GM18951 (cell line): ENCODE data around the gene IQCB1.
"Not testable (repeated sequence)": the region's sequence is repeated elsewhere in the genome, so short reads cannot be mapped to it uniquely, and the experiment has no call there.

Experiments used
- POLR2A ChIP-seq: IDR thresholded peaks from 4 replicates; pipeline ENCODE4 v1.6.1; 2011; ENCODE audit warnings: mild to moderate bottlenecking; ENCODE audit not compliant: insufficient read length, insufficient read depth; ENCODE audit errors: extremely low read depth
- in situ Hi-C: fragments of 300-500 bp; cut with MboI; formaldehyde crosslinking; loops from one replicate; pipeline ENCODE4 v1.12.0; 2022; ENCODE audit warnings: low sequenced_read_pairs, mixed read lengths, inconsistent platforms; ENCODE audit not compliant: unreplicated experiment

IQCB1 gene

GRCh38 chr3:121748680-121749275 is 86.1 kb downstream of the IQCB1 start:
- in situ Hi-C loops: no loop called here
- TF ChIP-seq POLR2A: no peak

DNA sequence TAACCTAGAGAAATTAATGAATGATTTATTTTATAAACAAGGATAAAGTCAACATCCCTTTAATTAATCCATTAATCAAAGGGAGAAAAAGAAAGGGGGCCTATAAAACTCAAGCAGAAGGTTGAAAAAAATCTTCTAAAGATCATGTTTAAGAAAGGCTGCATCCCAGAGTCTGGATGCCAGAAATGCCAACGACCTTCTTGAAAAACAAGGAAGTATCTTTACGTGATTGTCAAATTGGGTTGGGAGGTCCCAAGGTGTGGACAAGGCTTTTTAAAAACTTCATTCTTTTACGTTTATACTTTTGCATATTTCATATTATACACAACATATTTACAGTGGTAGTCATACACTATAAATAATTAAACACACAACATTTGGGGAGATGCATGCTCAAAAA is 86.9 kb downstream of the IQCB1 start:
- no peak for TF ChIP-seq POLR2A
- in situ Hi-C loops: no loop called here

GRCh38 chr3:121743106-121743505 is 91.8 kb downstream of the IQCB1 start:
- in situ Hi-C loops: not testable (repeated sequence)

- TF ChIP-seq POLR2A: no peak
- in situ Hi-C loops: no loop called here
Observed at GRCh38 chr3:121740896-121741295, 94.0 kb downstream of the IQCB1 start.

- in situ Hi-C loops: no loop called here
Observed at GRCh38 chr3:121739902-121740301, 95.0 kb downstream of the IQCB1 start.

DNA sequence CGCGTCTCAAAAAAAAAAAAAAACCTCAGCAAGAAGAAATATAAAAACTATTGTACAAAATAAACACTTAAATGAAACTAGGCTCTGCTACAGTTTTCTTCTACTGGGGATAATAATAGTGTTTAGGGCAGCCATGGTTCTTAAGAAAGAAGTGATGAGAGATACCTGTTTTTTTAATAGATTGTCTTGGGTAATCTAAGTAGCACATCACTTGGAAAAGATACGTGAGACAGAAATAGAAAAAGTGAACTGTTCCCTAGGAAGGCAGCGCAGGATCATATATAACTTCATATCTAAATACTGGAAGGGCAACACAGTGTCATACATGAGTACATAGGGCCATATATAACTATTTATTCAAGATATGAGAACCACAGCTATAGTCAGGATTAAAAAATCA is 97.2 kb downstream of the IQCB1 start:
- TF ChIP-seq POLR2A: no peak
- in situ Hi-C loops: no loop called here

More at GRCh38 chr3:121739902-121740301, 95.0 kb downstream of the IQCB1 start:
- no peak for TF ChIP-seq POLR2A

- TF ChIP-seq POLR2A: no peak
- in situ Hi-C loops: no loop called here
Observed at GRCh38 chr3:121736112-121736511, 98.7 kb downstream of the IQCB1 start.

DNA sequence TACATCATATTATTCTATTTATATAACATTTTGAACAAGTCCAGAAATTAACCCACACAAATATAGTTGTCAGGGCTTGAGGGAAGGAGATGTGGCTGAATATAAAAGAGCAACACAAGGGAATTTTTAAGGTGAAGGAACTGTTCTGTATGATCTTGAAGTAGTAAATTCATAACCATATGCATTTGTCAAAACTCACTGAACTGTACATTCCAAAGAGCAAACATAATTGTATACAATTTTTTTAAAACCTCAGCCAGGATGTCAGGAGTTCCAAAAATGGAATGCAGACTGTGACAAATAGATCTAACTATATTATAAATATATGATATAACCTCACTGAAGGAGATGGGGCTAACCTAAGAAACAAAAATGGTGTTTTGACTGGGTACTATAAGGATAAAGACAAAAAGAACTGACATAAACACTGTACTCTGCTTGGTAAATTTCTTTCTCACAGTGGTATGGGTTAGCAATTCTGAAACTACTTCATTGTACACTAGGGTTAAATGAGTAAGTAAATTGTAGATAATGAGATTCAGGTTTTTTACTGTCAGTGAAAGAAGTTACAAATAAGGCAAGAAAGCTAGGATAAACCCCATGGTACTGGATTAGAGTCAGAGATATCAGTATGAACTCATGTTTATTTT is 99.7 kb downstream of the IQCB1 start:
- in situ Hi-C loops: no loop called here
- TF ChIP-seq POLR2A: no peak

DNA sequence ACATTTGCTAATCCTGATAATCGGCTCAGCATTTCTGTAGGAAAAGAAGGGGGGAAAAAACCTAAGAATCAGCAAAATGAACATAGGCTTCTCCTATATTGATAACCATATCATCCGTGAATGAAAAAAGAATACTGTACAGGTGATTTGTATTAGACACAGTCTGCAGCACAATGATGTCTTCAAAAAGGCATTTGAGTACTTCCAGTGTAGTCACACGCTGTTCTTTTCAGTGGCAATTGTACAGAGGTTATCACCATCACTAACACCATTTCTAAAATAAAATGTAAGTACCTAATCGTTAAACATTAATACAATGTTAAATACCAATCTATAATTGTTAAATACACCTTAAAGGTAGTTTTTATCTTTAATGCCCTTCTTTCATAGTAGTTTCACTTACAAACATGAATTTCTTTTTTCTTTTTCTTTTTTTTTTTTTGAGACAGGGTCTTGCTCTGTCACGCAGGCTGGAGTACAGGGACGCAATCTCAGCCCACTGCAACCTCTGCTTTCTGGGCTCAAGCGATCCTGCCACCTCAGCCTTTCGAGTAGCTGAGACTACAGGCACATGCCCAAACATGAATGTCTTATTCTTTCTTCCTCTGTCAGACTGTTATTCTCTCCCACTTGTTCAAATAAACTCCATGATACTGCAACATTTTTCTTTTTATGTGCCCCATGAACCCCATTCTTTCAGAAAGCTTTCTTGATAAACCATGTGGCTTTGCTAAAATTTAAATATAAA is 103.7 kb downstream of the IQCB1 start:
- in situ Hi-C loops: no loop called here
- TF ChIP-seq POLR2A: no peak

- TF ChIP-seq POLR2A: no peak
- in situ Hi-C loops: no loop called here
Observed at GRCh38 chr3:121724130-121724529, 110.7 kb downstream of the IQCB1 start.

DNA sequence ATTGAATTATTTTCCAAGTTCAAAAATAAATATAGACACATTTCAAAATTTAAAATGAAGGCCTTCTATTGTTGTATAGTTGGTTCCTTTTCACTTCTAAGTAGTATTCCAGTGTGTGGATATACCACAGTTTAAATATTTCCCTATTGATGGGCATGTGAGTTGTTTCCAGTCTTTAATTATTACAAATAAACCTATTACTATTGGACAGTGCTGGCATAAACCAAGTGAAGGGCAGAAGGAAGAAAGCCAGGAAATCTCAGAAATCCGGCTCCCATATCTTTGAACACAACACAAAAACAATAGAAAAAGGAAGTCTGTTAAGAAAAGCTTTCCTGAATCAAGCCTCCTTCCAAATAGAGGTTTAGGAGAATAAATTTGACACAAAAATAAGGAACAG is 111.4 kb downstream of the IQCB1 start:
- in situ Hi-C loops: no loop called here
- TF ChIP-seq POLR2A: no peak

- in situ Hi-C loops: no loop called here
- no peak for TF ChIP-seq POLR2A
Observed at GRCh38 chr3:121722411-121722810, 112.4 kb downstream of the IQCB1 start.

DNA sequence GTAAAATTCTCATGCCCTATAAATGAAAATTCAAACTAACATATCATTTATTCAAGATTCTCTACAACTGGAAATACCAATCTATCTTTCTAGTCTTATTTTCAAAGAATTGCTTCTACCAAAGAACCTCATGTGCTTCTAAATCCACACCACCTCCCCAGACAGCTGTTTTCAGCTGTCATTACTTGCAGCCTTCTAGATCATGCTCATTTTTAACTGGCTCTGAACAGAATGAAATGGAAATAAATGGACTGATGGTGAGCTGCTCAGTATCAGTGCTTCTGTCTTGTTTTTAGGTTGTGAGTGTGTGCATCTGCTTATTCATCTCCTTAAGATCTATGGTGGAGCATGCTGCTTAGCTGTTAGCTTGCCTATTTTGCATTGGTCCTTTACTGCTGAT is 114.7 kb downstream of the IQCB1 start:
- TF ChIP-seq POLR2A: no peak
- in situ Hi-C loops: no loop called here
